ENCODE measurements around the gene TNNI2.

The TNNI2 gene

DNA sequence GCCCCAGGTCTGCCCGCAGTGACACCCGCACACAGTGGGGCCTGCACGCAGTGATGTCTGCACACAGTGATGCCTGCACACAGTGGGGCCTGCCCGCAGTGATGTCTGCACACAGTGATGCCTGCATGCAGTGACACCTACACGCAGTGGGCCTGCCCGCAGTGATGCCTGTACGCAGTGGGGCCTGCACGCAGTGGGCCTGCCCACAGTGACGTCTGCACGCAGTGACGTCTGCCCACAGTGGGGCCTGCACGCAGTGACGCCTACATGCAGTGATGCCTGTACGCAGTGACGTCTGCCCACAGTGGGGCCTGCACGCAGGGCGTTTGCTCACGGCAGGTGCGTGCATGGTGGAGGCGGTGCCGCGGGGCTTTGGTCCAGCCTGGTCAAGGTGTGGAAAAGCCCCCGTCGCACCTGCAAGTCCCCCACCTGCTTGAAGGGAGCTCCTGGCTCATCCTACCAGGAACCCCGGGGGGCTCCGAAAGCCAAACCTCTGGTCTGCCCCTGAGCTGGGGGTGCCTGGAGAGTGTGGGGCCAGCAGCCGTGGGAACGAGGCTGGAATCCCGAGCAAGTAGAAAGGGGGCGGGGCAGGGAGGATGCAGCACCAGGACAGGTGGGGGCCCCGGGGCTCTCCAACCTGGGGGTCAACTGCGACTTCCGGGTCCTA is 12.9 kb upstream of the TNNI2 start:
- FAIRE-seq, result no peak

GRCh38 chr11:1826552-1827094 is 12.2 kb upstream of the TNNI2 start:
- TF ChIP-seq SPI1 (IDR thresholded peaks at IDR 0.05; ENCODE audit: low read depth, low read length), result no peak
- no peak for TF ChIP-seq POU2F2 (IDR thresholded peaks at IDR 0.05; ENCODE audit: low read depth, low read length)
- TF ChIP-seq POLR2AphosphoS5 (IDR thresholded peaks at IDR 0.05; ENCODE audit: low read depth, low read length), result no peak
- TF ChIP-seq POLR2A (IDR thresholded peaks at IDR 0.05; ENCODE audit: low read depth, low read length), result no peak
- no peak for TF ChIP-seq PAX5 (IDR thresholded peaks at IDR 0.05; ENCODE audit: insufficient read depth, low read length, severe bottlenecking)
- TF ChIP-seq TAF1 (IDR thresholded peaks at IDR 0.05; ENCODE audit: low read depth, low read length), result no peak
- no peak for DNase-seq (ENCODE audit: insufficient read length, low spot score)
- FAIRE-seq, result no peak

More for the DNA sequence above, 12.9 kb upstream of the TNNI2 start:
- TF ChIP-seq POU2F2 (IDR thresholded peaks at IDR 0.05; ENCODE audit: low read depth, low read length), result no peak
- DNase-seq (ENCODE audit: insufficient read length, low spot score), result no peak

- no peak for FAIRE-seq
- DNase-seq (ENCODE audit: insufficient read length, low spot score), result no peak
- TF ChIP-seq POLR2A (IDR thresholded peaks at IDR 0.05; ENCODE audit: low read depth, low read length) (no peak), POLR2AphosphoS5 (IDR thresholded peaks at IDR 0.05; ENCODE audit: low read depth, low read length) (no peak), TAF1 (IDR thresholded peaks at IDR 0.05; ENCODE audit: low read depth, low read length) (no peak), PAX5 (IDR thresholded peaks at IDR 0.05; ENCODE audit: insufficient read depth, low read length, severe bottlenecking) (no peak), POU2F2 (IDR thresholded peaks at IDR 0.05; ENCODE audit: low read depth, low read length) (no peak), SPI1 (IDR thresholded peaks at IDR 0.05; ENCODE audit: low read depth, low read length) (no peak)
These were observed 11.5 kb upstream of the TNNI2 start for GRCh38 chr11:1827095-1827813.

DNA sequence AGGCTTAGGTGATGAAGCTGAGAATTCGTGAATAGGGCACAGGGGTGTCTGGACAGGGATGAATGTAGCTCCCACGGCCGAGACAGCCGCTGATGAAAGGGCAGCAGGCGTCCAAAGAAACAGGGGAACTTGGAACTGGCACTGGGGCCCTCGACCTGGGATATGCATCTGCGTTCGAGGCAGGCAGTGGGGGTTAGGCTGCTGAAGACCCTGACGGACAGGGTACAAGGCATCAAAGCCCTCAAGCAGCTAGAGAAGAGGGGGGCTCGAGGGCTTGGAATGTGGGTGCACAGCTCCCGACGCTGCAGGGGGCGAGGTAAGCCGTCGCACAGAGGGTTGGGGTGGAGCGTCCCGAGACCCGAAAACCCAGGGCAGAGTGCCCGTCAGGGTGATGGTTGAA is 10.8 kb upstream of the TNNI2 start:
- DNase-seq (ENCODE audit: insufficient read length, low spot score) (no peak), FAIRE-seq (no peak)
- TF ChIP-seq TAF1 (IDR thresholded peaks at IDR 0.05; ENCODE audit: low read depth, low read length) (no peak), SPI1 (IDR thresholded peaks at IDR 0.05; ENCODE audit: low read depth, low read length) (no peak), POLR2AphosphoS5 (IDR thresholded peaks at IDR 0.05; ENCODE audit: low read depth, low read length) (no peak), PAX5 (IDR thresholded peaks at IDR 0.05; ENCODE audit: insufficient read depth, low read length, severe bottlenecking) (no peak), POLR2A (IDR thresholded peaks at IDR 0.05; ENCODE audit: low read depth, low read length) (no peak), POU2F2 (IDR thresholded peaks at IDR 0.05; ENCODE audit: low read depth, low read length) (no peak)

DNA sequence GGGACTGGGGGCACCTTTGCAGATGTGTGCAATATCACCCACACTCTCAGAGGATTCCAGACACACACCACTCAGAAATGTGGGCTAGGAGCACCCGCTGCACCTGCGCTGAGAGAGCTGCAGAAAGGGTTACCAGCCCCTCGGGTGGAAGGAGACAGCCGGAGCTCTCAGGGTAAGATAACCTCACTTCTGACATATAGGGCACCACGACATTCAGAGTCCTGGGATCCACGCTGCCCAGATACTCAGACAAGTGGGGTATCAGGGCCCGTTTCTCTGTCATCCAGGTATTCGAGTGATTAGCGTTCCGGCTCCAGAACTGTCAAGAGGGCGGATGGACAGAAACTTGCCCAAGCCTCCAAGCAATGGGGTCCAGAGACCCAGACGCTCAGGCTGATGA is 10.2 kb upstream of the TNNI2 start:
- no peak for FAIRE-seq
- no peak for DNase-seq (ENCODE audit: insufficient read length, low spot score)
- no peak for TF ChIP-seq TAF1 (IDR thresholded peaks at IDR 0.05; ENCODE audit: low read depth, low read length)

DNA sequence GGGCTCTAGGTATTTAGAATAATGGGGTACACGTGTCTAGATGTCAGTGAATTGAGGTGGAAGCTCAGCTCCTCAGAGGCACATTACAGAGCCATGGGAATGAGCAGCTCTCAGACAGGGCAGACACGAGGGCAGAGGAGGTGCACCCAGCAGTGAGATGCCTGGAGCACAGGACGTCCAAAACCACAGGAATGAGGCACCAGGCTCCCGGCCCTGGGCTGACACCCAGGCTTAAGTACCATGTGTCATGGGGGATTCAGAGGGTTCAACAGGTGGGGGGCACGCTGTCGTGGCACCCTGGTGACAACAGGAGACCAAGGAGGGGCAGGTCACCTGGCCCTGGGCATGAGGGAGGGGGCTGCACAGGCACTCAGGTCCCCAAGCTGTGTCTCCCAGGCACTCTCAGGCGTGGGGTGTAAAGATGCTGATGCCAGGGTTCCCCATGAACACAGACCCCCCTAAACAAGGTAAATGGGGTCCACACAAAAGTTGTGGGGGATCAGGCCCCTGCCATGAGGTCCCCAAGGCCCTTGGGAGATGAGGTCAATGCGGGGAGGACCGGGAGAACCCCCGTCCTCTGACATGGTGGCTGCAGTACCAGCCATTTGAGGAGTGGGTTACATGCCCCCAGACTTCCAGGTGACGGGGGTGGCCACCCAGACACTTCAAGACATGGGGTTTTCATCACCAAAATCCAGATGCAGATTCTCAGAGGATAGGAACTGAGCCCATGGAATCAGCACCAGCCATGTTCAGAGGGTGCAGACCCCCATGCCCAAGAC is 9.6 kb upstream of the TNNI2 start:
- DNase-seq (ENCODE audit: insufficient read length, low spot score), result no peak

DNA sequence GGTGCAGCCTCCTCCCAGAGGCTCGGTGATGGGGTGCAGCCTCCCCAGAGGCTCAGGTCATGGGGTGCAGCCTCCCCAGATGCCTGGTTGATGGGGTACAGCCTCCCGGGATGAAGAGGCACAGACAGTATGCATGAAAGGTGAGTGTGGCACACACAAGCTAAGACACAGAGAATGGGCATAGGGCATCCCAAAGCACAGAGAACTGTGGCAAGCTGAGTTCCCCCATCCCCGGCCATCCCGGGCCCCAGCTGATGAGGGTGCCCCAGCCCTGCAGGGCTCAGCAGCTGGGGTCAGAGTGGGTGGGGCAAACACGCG is 8.8 kb upstream of the TNNI2 start:
- DNase-seq (ENCODE audit: insufficient read length, low spot score), result no peak
- TF ChIP-seq SPI1 (IDR thresholded peaks at IDR 0.05; ENCODE audit: low read depth, low read length) (no peak), PAX5 (IDR thresholded peaks at IDR 0.05; ENCODE audit: insufficient read depth, low read length, severe bottlenecking) (no peak)
- FAIRE-seq, result no peak

More for the DNA sequence above, 9.6 kb upstream of the TNNI2 start:
- no peak for TF ChIP-seq POU2F2 (IDR thresholded peaks at IDR 0.05; ENCODE audit: low read depth, low read length)
- no peak for TF ChIP-seq POLR2AphosphoS5 (IDR thresholded peaks at IDR 0.05; ENCODE audit: low read depth, low read length)
- no peak for TF ChIP-seq POLR2A (IDR thresholded peaks at IDR 0.05; ENCODE audit: low read depth, low read length)
- TF ChIP-seq TAF1 (IDR thresholded peaks at IDR 0.05; ENCODE audit: low read depth, low read length), result no peak
- TF ChIP-seq SPI1 (IDR thresholded peaks at IDR 0.05; ENCODE audit: low read depth, low read length), result no peak
- TF ChIP-seq PAX5 (IDR thresholded peaks at IDR 0.05; ENCODE audit: insufficient read depth, low read length, severe bottlenecking), result no peak
- no peak for FAIRE-seq

- DNase-seq (ENCODE audit: insufficient read length, low spot score), result no peak
- TF ChIP-seq SPI1 (IDR thresholded peaks at IDR 0.05; ENCODE audit: low read depth, low read length) (no peak), POLR2AphosphoS5 (IDR thresholded peaks at IDR 0.05; ENCODE audit: low read depth, low read length) (no peak), POU2F2 (IDR thresholded peaks at IDR 0.05; ENCODE audit: low read depth, low read length) (no peak), PAX5 (IDR thresholded peaks at IDR 0.05; ENCODE audit: insufficient read depth, low read length, severe bottlenecking) (no peak), POLR2A (IDR thresholded peaks at IDR 0.05; ENCODE audit: low read depth, low read length) (no peak), TAF1 (IDR thresholded peaks at IDR 0.05; ENCODE audit: low read depth, low read length) (no peak)
- FAIRE-seq, result no peak
These were observed 8.2 kb upstream of the TNNI2 start for GRCh38 chr11:1830322-1831223.

Measured in GM12891 (cell line).